Neutrophil (primary cell): Measurements from ENCODE around the gene IFNG.

Experiments used
- H3K27ac ChIP-seq: fragments of 200-600 bp; sonication (generic); 2 replicates; pipeline ENCODE4 v1.5.1; 2016; ENCODE audit warnings: mild to moderate bottlenecking, moderate library complexity
- H3K27me3 ChIP-seq: fragments of 200-600 bp; sonication (generic); 2 replicates; pipeline ENCODE4 v1.6.0; 2016; ENCODE audit warnings: mild to moderate bottlenecking
- H3K36me3 ChIP-seq: fragments of 200-600 bp; sonication (generic); 2 replicates; pipeline ENCODE4 v1.5.1; 2017
- H3K4me1 ChIP-seq, 2 experiments: fragments of 200-600 bp in 1 of 2; sonication (generic) in 1 of 2; 1 replicate in 1 of 2; 2 replicates in 1 of 2; pipeline versions ENCODE4 v1.5.1 to v1.6.1; 2013 to 2016; ENCODE audit warnings: low read depth in 1 of 2, low read length in 1 of 2, mild to moderate bottlenecking in 1 of 2, moderate library complexity in 1 of 2; ENCODE audit not compliant: control insufficient read depth in 1 of 2, insufficient read depth in 1 of 2
- H3K4me3 ChIP-seq, 2 experiments: fragments of 200-600 bp in 1 of 2; sonication (generic) in 1 of 2; 1 replicate in 1 of 2; 2 replicates in 1 of 2; pipeline ENCODE4 v1.5.1; 2013 to 2016; ENCODE audit warnings: low read depth in 1 of 2, low read length in 1 of 2, mild to moderate bottlenecking in 1 of 2, moderate library complexity in 1 of 2
- H3K9me3 ChIP-seq: fragments of 200-600 bp; sonication (generic); 2 replicates; pipeline ENCODE4 v1.5.1; 2016
- TF ChIP-seq, protein P1 (sequence below): fragments of 200-600 bp; sonication (generic); IDR thresholded peaks from 2 replicates; pipeline ENCODE4 v1.5.1; 2016; ENCODE audit warnings: antibody characterized with exemption

The IFNG gene

DNA sequence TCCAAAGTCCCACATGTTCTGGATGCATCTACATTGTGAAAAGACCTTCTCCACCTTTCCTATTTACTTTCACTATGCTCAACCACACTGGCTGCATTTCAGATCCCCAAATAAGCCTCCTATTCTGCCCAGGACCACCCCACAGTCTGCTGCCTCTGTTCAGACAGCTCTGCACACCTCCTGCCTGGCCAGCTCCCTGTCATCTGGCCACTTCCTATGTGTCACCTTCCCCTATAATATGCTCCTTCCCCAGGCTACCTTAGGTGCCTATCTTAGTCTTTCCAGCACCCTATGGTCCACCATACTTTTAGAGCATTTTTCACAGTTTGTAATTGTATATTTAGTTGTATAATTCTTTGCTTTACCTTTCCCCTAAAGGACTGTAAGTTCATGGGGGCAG is 50.5 kb downstream of the IFNG start:
- Histone ChIP-seq H3K36me3 (no peaks in the 10 kb centered on the region), H3K9me3 (no peaks in the 10 kb centered on the region), H3K4me1 (no peaks in the 10 kb centered on the region), H3K27ac (no peak overlapping the region), H3K27me3 (no peaks in the 10 kb centered on the region), H3K4me3 (no peak overlapping the region)
- TF ChIP-seq, protein P1, sequence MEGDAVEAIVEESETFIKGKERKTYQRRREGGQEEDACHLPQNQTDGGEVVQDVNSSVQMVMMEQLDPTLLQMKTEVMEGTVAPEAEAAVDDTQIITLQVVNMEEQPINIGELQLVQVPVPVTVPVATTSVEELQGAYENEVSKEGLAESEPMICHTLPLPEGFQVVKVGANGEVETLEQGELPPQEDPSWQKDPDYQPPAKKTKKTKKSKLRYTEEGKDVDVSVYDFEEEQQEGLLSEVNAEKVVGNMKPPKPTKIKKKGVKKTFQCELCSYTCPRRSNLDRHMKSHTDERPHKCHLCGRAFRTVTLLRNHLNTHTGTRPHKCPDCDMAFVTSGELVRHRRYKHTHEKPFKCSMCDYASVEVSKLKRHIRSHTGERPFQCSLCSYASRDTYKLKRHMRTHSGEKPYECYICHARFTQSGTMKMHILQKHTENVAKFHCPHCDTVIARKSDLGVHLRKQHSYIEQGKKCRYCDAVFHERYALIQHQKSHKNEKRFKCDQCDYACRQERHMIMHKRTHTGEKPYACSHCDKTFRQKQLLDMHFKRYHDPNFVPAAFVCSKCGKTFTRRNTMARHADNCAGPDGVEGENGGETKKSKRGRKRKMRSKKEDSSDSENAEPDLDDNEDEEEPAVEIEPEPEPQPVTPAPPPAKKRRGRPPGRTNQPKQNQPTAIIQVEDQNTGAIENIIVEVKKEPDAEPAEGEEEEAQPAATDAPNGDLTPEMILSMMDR = no peak

DNA sequence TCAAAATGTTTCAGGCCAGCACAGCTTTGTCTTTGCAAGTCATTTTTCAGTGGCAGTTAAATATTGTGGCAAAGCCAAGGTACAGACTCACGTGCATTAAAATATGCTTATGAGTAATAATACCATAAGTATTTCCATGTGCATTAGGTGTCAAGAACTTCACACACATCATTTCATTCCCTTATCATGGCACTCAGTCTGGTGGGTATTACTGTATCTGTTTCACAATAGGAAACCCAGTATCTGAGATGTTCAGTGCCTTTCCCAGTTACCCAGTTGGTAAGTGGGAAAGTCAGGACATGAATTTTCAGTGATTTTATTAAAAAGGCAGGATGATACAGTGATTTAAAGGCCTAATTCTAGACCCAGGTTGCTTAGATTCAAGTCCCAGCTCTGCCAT is 52.9 kb downstream of the IFNG start:
- TF ChIP-seq, protein P1 = no peak

DNA sequence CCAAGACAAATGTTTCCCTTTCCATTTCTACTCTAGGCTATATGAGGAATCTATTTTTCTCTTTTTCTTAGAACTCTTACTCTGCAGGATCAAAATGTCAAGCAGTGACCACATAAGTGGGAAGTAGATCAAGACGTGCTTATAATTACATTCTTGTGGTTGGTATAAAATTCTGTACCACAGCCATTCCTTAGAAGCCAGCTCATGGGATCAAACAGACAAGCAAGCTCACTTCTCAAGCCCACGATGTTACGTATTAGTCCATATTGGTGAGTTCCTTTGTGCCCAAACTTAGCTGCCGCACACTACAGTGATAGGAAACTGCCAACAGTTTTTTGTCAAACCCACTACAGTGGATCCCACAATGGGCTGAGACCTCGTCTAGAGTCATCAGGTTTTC is 53.4 kb downstream of the IFNG start:
- TF ChIP-seq, protein P1 = no peak
- H3K36me3 ChIP-seq = no peaks in the 10 kb centered on the region
- no peaks in the 10 kb centered on the region for H3K4me1 ChIP-seq
- H3K4me3 ChIP-seq = no peak overlapping the region
- no peak overlapping the region for H3K27ac ChIP-seq
- no peaks in the 10 kb centered on the region for H3K27me3 ChIP-seq
- H3K9me3 ChIP-seq = no peaks in the 10 kb centered on the region

More for the DNA sequence above, 52.9 kb downstream of the IFNG start:
- Histone ChIP-seq H3K27ac (no peak overlapping the region), H3K27me3 (no peaks in the 10 kb centered on the region), H3K4me1 (no peaks in the 10 kb centered on the region), H3K4me3 (no peak overlapping the region), H3K9me3 (no peaks in the 10 kb centered on the region), H3K36me3 (no peaks in the 10 kb centered on the region)
